ENCODE data around the gene SCUBE1. TPM values are rescaled to one million over a fixed set of nuclear protein-coding genes. Genes with fewer than 3 reads are reported as not detected.

SCUBE1 gene
- total RNA-seq, 5 donors from 2014 or later (not counting 1 experiment from before 2014, with no cell fraction given), result 0.03 to 0.10 TPM; not detected in 3

GRCh38 chr22:43183496-43184277 is 159.5 kb downstream of the SCUBE1 start:
- no peaks in the 10 kb centered on the region for H3K9me3 Mint-ChIP-seq
- CTCF ChIA-PET, result no interaction called here

GRCh38 chr22:43182726-43183125 is 160.4 kb downstream of the SCUBE1 start:
- Mint-ChIP-seq H3K9me3 (no peaks in the 10 kb centered on the region), H3K36me3 (peaks cover 10% of the 10 kb centered on the region), H3K27ac (no peak overlapping the region), H3K27me3 (no peaks in the 10 kb centered on the region), H3K4me1 (peaks cover 18 to 23% (median 19%) of the 10 kb centered on the region in 3 donors), H3K4me3 (no peak overlapping the region)
- H3K27me3 ChIP-seq (replicated peaks in 1 of 2; ENCODE audit: control insufficient read depth in 2 of 2, extremely low read depth in 1 of 2, insufficient read depth in 2 of 2, low read length in 1 of 2), result no peaks in the 10 kb centered on the region
- no peaks in the 10 kb centered on the region for H3K9me3 ChIP-seq
- H3K4me3 ChIP-seq (ENCODE audit: control insufficient read depth in 1 of 2, extremely low read depth in 1 of 2, low read length in 1 of 2), result no peak overlapping the region
- H3K36me3 ChIP-seq (ENCODE audit: control insufficient read depth in 2 of 2, extremely low read depth in 1 of 2, insufficient read depth in 1 of 2, low read length in 1 of 2), result peaks cover 14 to 22% of the 10 kb centered on the region in 2 donors
- WGBS (ENCODE audit: insufficient coverage), result 99% methylated on average over 15 of the region's 17 CpGs
- DNase-seq (no peak), ATAC-seq (replicated peaks in 1 of 4) (no peak)
- ChIA-PET POLR2A (no interaction called here), CTCF (no interaction called here)
- no peak overlapping the region for H3K27ac ChIP-seq (ENCODE audit: low read length)
- H3K4me1 ChIP-seq (ENCODE audit: control insufficient read depth in 1 of 2, extremely low read depth in 1 of 2, insufficient read depth in 2 of 2, low read length in 2 of 2), result peaks cover 0 to 20% of the 10 kb centered on the region in 2 experiments

More at GRCh38 chr22:43183496-43184277, 159.5 kb downstream of the SCUBE1 start:
- 82% methylated on average over 7 of the region's 12 CpGs for WGBS (ENCODE audit: insufficient coverage)
- Mint-ChIP-seq H3K4me3 (peak overlapping the region in 1 of 3 donors; percentile 39), H3K4me1 (peaks cover 18 to 28% (median 24%) of the 10 kb centered on the region in 3 donors), H3K36me3 (peaks cover 7% of the 10 kb centered on the region), H3K27me3 (no peaks in the 10 kb centered on the region), H3K27ac (no peak overlapping the region)
- Histone ChIP-seq H3K4me1 (ENCODE audit: control insufficient read depth in 1 of 2, extremely low read depth in 1 of 2, insufficient read depth in 2 of 2, low read length in 2 of 2) (peaks cover 2 to 28% of the 10 kb centered on the region in 2 experiments), H3K27ac (ENCODE audit: low read length) (no peak overlapping the region), H3K27me3 (replicated peaks in 1 of 2; ENCODE audit: control insufficient read depth in 2 of 2, extremely low read depth in 1 of 2, insufficient read depth in 2 of 2, low read length in 1 of 2) (no peaks in the 10 kb centered on the region), H3K4me3 (ENCODE audit: control insufficient read depth in 1 of 2, extremely low read depth in 1 of 2, low read length in 1 of 2) (no peak overlapping the region), H3K9me3 (no peaks in the 10 kb centered on the region), H3K36me3 (ENCODE audit: control insufficient read depth in 2 of 2, extremely low read depth in 1 of 2, insufficient read depth in 1 of 2, low read length in 1 of 2) (peaks cover 12 to 19% of the 10 kb centered on the region in 2 donors)
- ATAC-seq (replicated peaks in 1 of 4) (no peak), DNase-seq (no peak)
- POLR2A ChIA-PET, result no interaction called here

GRCh38 chr22:43182118-43182517 is 161.1 kb downstream of the SCUBE1 start:
- Mint-ChIP-seq H3K9me3 (no peaks in the 10 kb centered on the region), H3K4me1 (peaks cover 18 to 21% (median 18%) of the 10 kb centered on the region in 3 donors), H3K27me3 (no peaks in the 10 kb centered on the region), H3K27ac (no peak overlapping the region), H3K36me3 (peaks cover 10% of the 10 kb centered on the region), H3K4me3 (no peak overlapping the region)
- 90% methylated on average over 10 of the region's 10 CpGs for WGBS (ENCODE audit: insufficient coverage)
- ChIA-PET POLR2A (no interaction called here), CTCF (no interaction called here)
- H3K4me1 ChIP-seq (ENCODE audit: control insufficient read depth in 1 of 2, extremely low read depth in 1 of 2, insufficient read depth in 2 of 2, low read length in 2 of 2), result peaks cover 0 to 18% of the 10 kb centered on the region in 2 experiments
- no peaks in the 10 kb centered on the region for H3K9me3 ChIP-seq
- no peak for ATAC-seq (replicated peaks in 1 of 4)
- no peak for DNase-seq
- no peak overlapping the region for H3K27ac ChIP-seq (ENCODE audit: low read length)
- H3K36me3 ChIP-seq (ENCODE audit: control insufficient read depth in 2 of 2, extremely low read depth in 1 of 2, insufficient read depth in 1 of 2, low read length in 1 of 2), result peaks cover 18 to 22% of the 10 kb centered on the region in 2 donors
- no peak overlapping the region for H3K4me3 ChIP-seq (ENCODE audit: control insufficient read depth in 1 of 2, extremely low read depth in 1 of 2, low read length in 1 of 2)
- H3K27me3 ChIP-seq (replicated peaks in 1 of 2; ENCODE audit: control insufficient read depth in 2 of 2, extremely low read depth in 1 of 2, insufficient read depth in 2 of 2, low read length in 1 of 2), result no peaks in the 10 kb centered on the region

- 92% methylated on average over 9 of the region's 13 CpGs for WGBS (ENCODE audit: insufficient coverage)
- Histone ChIP-seq H3K9me3 (no peaks in the 10 kb centered on the region), H3K27ac (ENCODE audit: low read length) (no peak overlapping the region), H3K36me3 (ENCODE audit: control insufficient read depth in 2 of 2, extremely low read depth in 1 of 2, insufficient read depth in 1 of 2, low read length in 1 of 2) (peaks cover 18 to 22% of the 10 kb centered on the region in 2 donors), H3K4me3 (ENCODE audit: control insufficient read depth in 1 of 2, extremely low read depth in 1 of 2, low read length in 1 of 2) (no peak overlapping the region), H3K27me3 (replicated peaks in 1 of 2; ENCODE audit: control insufficient read depth in 2 of 2, extremely low read depth in 1 of 2, insufficient read depth in 2 of 2, low read length in 1 of 2) (no peaks in the 10 kb centered on the region), H3K4me1 (ENCODE audit: control insufficient read depth in 1 of 2, extremely low read depth in 1 of 2, insufficient read depth in 2 of 2, low read length in 2 of 2) (peaks cover 0 to 18% of the 10 kb centered on the region in 2 experiments)
- H3K27ac Mint-ChIP-seq, result no peak overlapping the region
- ATAC-seq (replicated peaks in 1 of 4), result no peak
- ChIA-PET CTCF (no interaction called here), POLR2A (no interaction called here)
- peaks cover 10% of the 10 kb centered on the region for H3K36me3 Mint-ChIP-seq
- no peak for DNase-seq
- no peaks in the 10 kb centered on the region for H3K27me3 Mint-ChIP-seq
- H3K9me3 Mint-ChIP-seq, result no peaks in the 10 kb centered on the region
- no peak overlapping the region for H3K4me3 Mint-ChIP-seq
- peaks cover 18 to 21% (median 18%) of the 10 kb centered on the region in 3 donors for H3K4me1 Mint-ChIP-seq
These were observed 161.7 kb downstream of the SCUBE1 start for GRCh38 chr22:43181321-43182076.

GRCh38 chr22:43180670-43181069 is 162.5 kb downstream of the SCUBE1 start:
- Mint-ChIP-seq H3K27me3 (no peaks in the 10 kb centered on the region), H3K9me3 (no peaks in the 10 kb centered on the region), H3K4me1 (peaks cover 13 to 18% (median 15%) of the 10 kb centered on the region in 3 donors), H3K4me3 (no peak overlapping the region), H3K27ac (no peak overlapping the region), H3K36me3 (peaks cover 10% of the 10 kb centered on the region)
- no peak overlapping the region for H3K27ac ChIP-seq (ENCODE audit: low read length)
- CTCF ChIA-PET, result no interaction called here
- H3K36me3 ChIP-seq (ENCODE audit: control insufficient read depth in 2 of 2, extremely low read depth in 1 of 2, insufficient read depth in 1 of 2, low read length in 1 of 2), result peaks cover 18 to 22% of the 10 kb centered on the region in 2 donors
- H3K4me3 ChIP-seq (ENCODE audit: control insufficient read depth in 1 of 2, extremely low read depth in 1 of 2, low read length in 1 of 2), result no peak overlapping the region
- peaks cover 0 to 9% of the 10 kb centered on the region in 2 experiments for H3K4me1 ChIP-seq (ENCODE audit: control insufficient read depth in 1 of 2, extremely low read depth in 1 of 2, insufficient read depth in 2 of 2, low read length in 2 of 2)
- ATAC-seq (replicated peaks in 1 of 4) (no peak), DNase-seq (no peak)
- WGBS (ENCODE audit: insufficient coverage), result 93% methylated on average over 15 of the region's 15 CpGs
- POLR2A ChIA-PET, result no interaction called here
- H3K9me3 ChIP-seq, result no peaks in the 10 kb centered on the region
- no peaks in the 10 kb centered on the region for H3K27me3 ChIP-seq (replicated peaks in 1 of 2; ENCODE audit: control insufficient read depth in 2 of 2, extremely low read depth in 1 of 2, insufficient read depth in 2 of 2, low read length in 1 of 2)

GRCh38 chr22:43179911-43180195 is 163.3 kb downstream of the SCUBE1 start:
- no peaks in the 10 kb centered on the region for H3K27me3 Mint-ChIP-seq
- peaks cover 10% of the 10 kb centered on the region for H3K36me3 Mint-ChIP-seq
- no peak overlapping the region for H3K4me3 Mint-ChIP-seq
- Histone ChIP-seq H3K4me1 (ENCODE audit: control insufficient read depth in 1 of 2, extremely low read depth in 1 of 2, insufficient read depth in 2 of 2, low read length in 2 of 2) (peaks cover 0 to 4% of the 10 kb centered on the region in 2 experiments), H3K27me3 (replicated peaks in 1 of 2; ENCODE audit: control insufficient read depth in 2 of 2, extremely low read depth in 1 of 2, insufficient read depth in 2 of 2, low read length in 1 of 2) (no peaks in the 10 kb centered on the region), H3K27ac (ENCODE audit: low read length) (no peak overlapping the region), H3K4me3 (ENCODE audit: control insufficient read depth in 1 of 2, extremely low read depth in 1 of 2, low read length in 1 of 2) (no peak overlapping the region), H3K9me3 (no peaks in the 10 kb centered on the region), H3K36me3 (ENCODE audit: control insufficient read depth in 2 of 2, extremely low read depth in 1 of 2, insufficient read depth in 1 of 2, low read length in 1 of 2) (peaks cover 18 to 28% of the 10 kb centered on the region in 2 donors)
- WGBS (ENCODE audit: insufficient coverage), result 96% methylated on average over 14 of the region's 15 CpGs
- no peaks in the 10 kb centered on the region for H3K9me3 Mint-ChIP-seq
- DNase-seq, result no peak
- no peak overlapping the region for H3K27ac Mint-ChIP-seq
- POLR2A ChIA-PET, result no interaction called here
- no peak for ATAC-seq (replicated peaks in 1 of 4)
- CTCF ChIA-PET, result no interaction called here
- H3K4me1 Mint-ChIP-seq, result peaks cover 7 to 18% (median 10%) of the 10 kb centered on the region in 3 donors

All from T-cell (primary cell).